Hepatocyte (in vitro differentiated cells): ENCODE measurements around the gene SOWAHA. TPM values are rescaled to one million over a fixed set of nuclear protein-coding genes. Genes with fewer than 3 reads are reported as not detected.

ENCODE experiments used
- DNase-seq: peaks from one replicate; pipeline ENCODE4 v3.0.0-alpha.2; 2016; ENCODE audit warnings: low spot score
- H2AFZ ChIP-seq: fragments of 200-600 bp; sonication (generic); 2 replicates; pipeline ENCODE4 v1.6.0; 2016; ENCODE audit warnings: antibody characterized with exemption, mild to moderate bottlenecking
- H3K27ac ChIP-seq: fragments of 200-600 bp; sonication (generic); 2 replicates; pipeline ENCODE4 v1.5.1; 2016; ENCODE audit warnings: mild to moderate bottlenecking
- H3K27me3 ChIP-seq: fragments of 200-600 bp; sonication (generic); 2 replicates; pipeline ENCODE4 v1.6.1; 2016
- H3K36me3 ChIP-seq: fragments of 200-600 bp; sonication (generic); replicated peaks from 2 replicates; pipeline ENCODE4 v1.5.1; 2016; ENCODE audit warnings: low read depth; ENCODE audit not compliant: insufficient read depth
- H3K4me1 ChIP-seq: fragments of 200-600 bp; sonication (generic); 2 replicates; pipeline ENCODE4 v1.5.1; 2016; ENCODE audit warnings: mild to moderate bottlenecking, moderate library complexity; ENCODE audit not compliant: insufficient read depth
- H3K4me2 ChIP-seq: fragments of 200-600 bp; sonication (generic); 2 replicates; pipeline ENCODE4 v1.6.0; 2016
- H3K4me3 ChIP-seq: fragments of 200-600 bp; sonication (generic); 2 replicates; pipeline ENCODE4 v1.5.1; 2016; ENCODE audit warnings: mild to moderate bottlenecking
- H3K79me2 ChIP-seq: fragments of 200-600 bp; sonication (generic); 2 replicates; pipeline ENCODE4 v1.6.0; 2017; ENCODE audit warnings: mild to moderate bottlenecking
- H3K9me2 ChIP-seq: fragments of 200-600 bp; sonication (generic); replicated peaks from 2 replicates; pipeline ENCODE4 v1.6.0; 2017; ENCODE audit warnings: mild to moderate bottlenecking; ENCODE audit not compliant: insufficient read depth
- H3K9me3 ChIP-seq: fragments of 200-600 bp; sonication (generic); 2 replicates; pipeline ENCODE4 v1.5.1; 2016; ENCODE audit warnings: low read depth, mild to moderate bottlenecking
- H4K20me1 ChIP-seq: fragments of 200-600 bp; sonication (generic); 2 replicates; pipeline ENCODE4 v1.6.0; 2016; ENCODE audit warnings: mild to moderate bottlenecking; ENCODE audit not compliant: insufficient read depth, poor library complexity, severe bottlenecking
- CTCF ChIP-seq: fragments of 200-600 bp; sonication (generic); IDR thresholded peaks from 2 replicates; pipeline ENCODE4 v1.5.1; 2016; ENCODE audit warnings: antibody characterized with exemption, mild to moderate bottlenecking; ENCODE audit not compliant: poor library complexity
- EZH2 ChIP-seq: fragments of 200-600 bp; sonication (generic); IDR thresholded peaks from 2 replicates; pipeline ENCODE4 v1.6.1; 2016; ENCODE audit warnings: antibody characterized with exemption, mild to moderate bottlenecking, borderline replicate concordance
- EZH2phosphoT487 ChIP-seq: fragments of 200-600 bp; sonication (generic); IDR thresholded peaks from one replicate; pipeline ENCODE4 v1.6.1; 2018; ENCODE audit warnings: antibody characterized with exemption, mild to moderate bottlenecking, low read depth, moderate library complexity; ENCODE audit not compliant: unreplicated experiment, severe bottlenecking
- WGBS: methylation state at CpG from one replicate; pipeline ENCODE4 v1.1.6; 2016; ENCODE audit warnings: low lambda C conversion rate; ENCODE audit errors: missing lambda C conversion rate; 5-methylcytosine and 5-hydroxymethylcytosine counted together
- polyA plus RNA-seq: library from polyadenylated mRNA; unstranded; fragments of >200 nt; fragmentation: Nextera tagmentation; extraction: Ambion mirVana; gene quantifications from 2 replicates; pipeline ENCODE4 v1.2.1, GENCODE V29; 2016
- total RNA-seq: library from RNA; depleted of rRNA; stranded (reverse); fragments of >200 nt; gene quantifications from 2 replicates; pipeline ENCODE4 v1.2.3, GENCODE V29; 2014

The SOWAHA gene
- total and polyA plus RNA-seq, 2 experiments from 2014 or later, result 6.8 to 11.4 TPM

- H3K27ac ChIP-seq, result no peak overlapping the region
- no peaks in the 10 kb centered on the region for H3K36me3 ChIP-seq
- no peak for DNase-seq
- H3K4me3 ChIP-seq, result no peak overlapping the region
- no peaks in the 10 kb centered on the region for H3K4me1 ChIP-seq
- no peaks in the 10 kb centered on the region for H4K20me1 ChIP-seq
- H3K9me2 ChIP-seq, result no peaks in the 10 kb centered on the region
- no peak overlapping the region for H2AFZ ChIP-seq
- H3K4me2 ChIP-seq, result no peak overlapping the region
- peaks cover 55% of the 10 kb centered on the region for H3K79me2 ChIP-seq
- WGBS, result 83% methylated on average over 2 of the region's 2 CpGs
- H3K27me3 ChIP-seq, result no peaks in the 10 kb centered on the region
- TF ChIP-seq EZH2phosphoT487 (no peak), CTCF (no peak), EZH2 (no peak)
- H3K9me3 ChIP-seq, result no peaks in the 10 kb centered on the region
These were observed 46.0 kb upstream of the SOWAHA start for GRCh38 chr5:132767150-132767549.

GRCh38 chr5:132768485-132768868, 44.6 kb upstream of the SOWAHA start:
- H3K27ac ChIP-seq, result no peak overlapping the region
- H3K79me2 ChIP-seq, result peaks cover 68% of the 10 kb centered on the region

GRCh38 chr5:132770476-132771159, 42.5 kb upstream of the SOWAHA start:
- Histone ChIP-seq H3K9me2 (no peaks in the 10 kb centered on the region), H3K4me3 (no peak overlapping the region), H3K27ac (no peak overlapping the region), H3K4me2 (no peak overlapping the region), H2AFZ (no peak overlapping the region), H4K20me1 (peaks cover 9% of the 10 kb centered on the region), H3K4me1 (peaks cover 7% of the 10 kb centered on the region), H3K9me3 (no peaks in the 10 kb centered on the region), H3K36me3 (no peaks in the 10 kb centered on the region), H3K79me2 (peaks cover 90% of the 10 kb centered on the region), H3K27me3 (no peaks in the 10 kb centered on the region)
- no peak for TF ChIP-seq EZH2phosphoT487
- TF ChIP-seq EZH2, result no peak
- 92% methylated on average over 8 of the region's 8 CpGs for WGBS
- no peak for DNase-seq

More at GRCh38 chr5:132768485-132768868, 44.6 kb upstream of the SOWAHA start:
- no peak for TF ChIP-seq EZH2
- no peak for TF ChIP-seq EZH2phosphoT487
- TF ChIP-seq CTCF, result no peak
- H3K4me1 ChIP-seq, result no peaks in the 10 kb centered on the region
- no peak for DNase-seq
- H3K4me3 ChIP-seq, result no peak overlapping the region
- no peak overlapping the region for H2AFZ ChIP-seq
- H3K4me2 ChIP-seq, result no peak overlapping the region
- 100% methylated on average over 3 of the region's 3 CpGs for WGBS
- no peaks in the 10 kb centered on the region for H4K20me1 ChIP-seq
- no peaks in the 10 kb centered on the region for H3K9me3 ChIP-seq
- H3K36me3 ChIP-seq, result no peaks in the 10 kb centered on the region
- no peaks in the 10 kb centered on the region for H3K9me2 ChIP-seq
- H3K27me3 ChIP-seq, result no peaks in the 10 kb centered on the region

DNA sequence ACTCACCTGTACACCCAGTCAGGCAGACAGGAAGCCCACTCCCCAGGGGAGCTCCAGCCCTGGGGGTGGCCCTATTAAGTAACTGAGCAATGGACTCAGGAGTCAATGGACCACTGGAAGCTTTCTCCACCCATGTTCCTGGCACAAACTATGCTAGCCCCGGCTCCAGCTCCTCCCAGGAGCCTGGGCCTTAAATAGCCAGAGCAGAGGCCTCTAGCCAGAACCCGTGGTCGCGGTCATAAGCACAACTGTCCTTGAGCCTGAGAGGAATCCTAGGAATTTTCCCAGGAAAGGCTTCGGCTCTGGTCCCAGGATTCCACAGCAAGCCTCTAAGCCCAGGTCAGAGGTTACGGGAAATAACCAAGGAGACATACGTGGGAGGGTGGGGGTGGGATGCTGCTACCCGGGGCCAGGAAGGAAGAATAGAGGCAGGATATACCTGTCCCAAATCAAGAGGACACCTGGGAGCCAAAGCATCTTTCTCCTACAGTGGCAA, 41.6 kb upstream of the SOWAHA start:
- no peak overlapping the region for H3K27ac ChIP-seq
- 40% methylated on average over 7 of the region's 8 CpGs for WGBS
- no peaks in the 10 kb centered on the region for H3K27me3 ChIP-seq
- no peak overlapping the region for H2AFZ ChIP-seq
- no peak overlapping the region for H3K4me2 ChIP-seq
- H3K4me3 ChIP-seq, result no peak overlapping the region
- no peaks in the 10 kb centered on the region for H3K9me3 ChIP-seq
- DNase-seq, result no peak
- no peaks in the 10 kb centered on the region for H3K9me2 ChIP-seq
- no peaks in the 10 kb centered on the region for H3K36me3 ChIP-seq
- H3K4me1 ChIP-seq, result peaks cover 15% of the 10 kb centered on the region
- TF ChIP-seq CTCF, result no peak
- TF ChIP-seq EZH2, result no peak
- no peak for TF ChIP-seq EZH2phosphoT487
- peaks cover 9% of the 10 kb centered on the region for H4K20me1 ChIP-seq
- H3K79me2 ChIP-seq, result peaks cover 92% of the 10 kb centered on the region
